Activated naive CD8-positive, alpha-beta T cell treated with anti-CD3 and anti-CD28 coated beads, Interleukin-2, amount 10 ng/mL, durations not matched to agents 7 days and 5 days (primary cell): ENCODE measurements around the gene CBLC. TPM values are rescaled to one million over a fixed set of nuclear protein-coding genes. Genes with fewer than 3 reads are reported as not detected.
A peak's percentile ranks its signal among the peaks of the same experiment; 100 is the strongest.
"Not testable (repeated sequence)": the region's sequence is repeated elsewhere in the genome, so short reads cannot be mapped to it uniquely, and the experiment has no call there.

Source experiments
- ATAC-seq: fragments of 150-1000 bp; cut with Tn5 transposase; one replicate; pipeline ENCODE4 v1.10.0; 2021; ENCODE audit warnings: low read depth, moderate library complexity
- POLR2A ChIA-PET: fragments of 350-600 bp; sonication (Branson Sonifier 250); formaldehyde crosslinking; loops from one replicate; lab custom pipeline; 2021; ENCODE audit warnings: antibody characterized with exemption; lab: Charles Lee
- DNase-seq: peaks from one replicate; pipeline ENCODE4 v3.0.0; 2021
- H3K27ac Mint-ChIP-seq: one replicate; pipeline ENCODE4 v1.8.0; 2022; ENCODE audit warnings: mild to moderate bottlenecking, mixed read lengths
- H3K27me3 Mint-ChIP-seq: one replicate; pipeline ENCODE4 v1.8.0; 2022; ENCODE audit warnings: mild to moderate bottlenecking, moderate library complexity, mixed read lengths
- H3K36me3 Mint-ChIP-seq: one replicate; pipeline ENCODE4 v1.8.0; 2021; ENCODE audit warnings: mild to moderate bottlenecking, mixed read lengths
- H3K4me1 Mint-ChIP-seq: one replicate; pipeline ENCODE4 v1.8.0; 2021; ENCODE audit warnings: mixed read lengths
- H3K4me3 Mint-ChIP-seq: one replicate; pipeline ENCODE4 v1.8.0; 2022; ENCODE audit warnings: mild to moderate bottlenecking, moderate library complexity, mixed read lengths
- H3K9me3 Mint-ChIP-seq: one replicate; pipeline ENCODE4 v1.8.0; 2021; ENCODE audit warnings: mixed read lengths
- total RNA-seq, 2 experiments: library from RNA; stranded (reverse); gene quantifications; one replicate each; pipeline ENCODE4 v1.2.3, GENCODE V29; 2021

The CBLC gene
- total RNA-seq, 2 experiments from 2014 or later, result not detected

- H3K36me3 Mint-ChIP-seq, result no peaks in the 10 kb centered on the region
- no peak for DNase-seq
- POLR2A ChIA-PET, result no interaction called here
- H3K27ac Mint-ChIP-seq, result peak overlapping the region; percentile 25
- no peak for ATAC-seq
- no peaks in the 10 kb centered on the region for H3K9me3 Mint-ChIP-seq
- H3K27me3 Mint-ChIP-seq, result no peaks in the 10 kb centered on the region
- peaks cover under 1% of the 10 kb centered on the region for H3K4me1 Mint-ChIP-seq
- H3K4me3 Mint-ChIP-seq, result no peak overlapping the region
Observed at GRCh38 chr19:44779150-44779549, 1.5 kb downstream of the CBLC start.

DNA sequence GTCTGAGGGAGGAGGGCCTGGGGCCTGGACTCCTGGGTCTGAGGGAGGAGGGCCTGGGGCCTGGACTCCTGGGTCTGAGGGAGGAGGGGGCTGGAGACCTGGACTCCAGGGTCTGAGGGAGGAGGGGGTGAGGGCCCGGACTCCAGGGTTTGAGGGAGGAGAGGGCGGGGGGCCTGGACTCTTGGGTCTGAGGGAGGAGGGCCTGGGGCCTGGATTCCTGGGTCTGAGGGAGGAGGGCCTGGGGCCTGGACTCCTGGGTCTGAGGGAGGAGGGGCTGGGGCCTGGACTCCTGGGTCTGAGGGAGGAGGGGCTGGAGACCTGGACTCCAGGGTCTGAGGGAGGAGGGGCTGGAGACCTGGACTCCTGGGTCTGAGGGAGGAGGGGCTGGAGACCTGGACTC is 4.0 kb downstream of the CBLC start:
- H3K27me3 Mint-ChIP-seq, H3K9me3 Mint-ChIP-seq, DNase-seq, H3K4me3 Mint-ChIP-seq, ATAC-seq, POLR2A ChIA-PET, H3K4me1 Mint-ChIP-seq, H3K27ac Mint-ChIP-seq, H3K36me3 Mint-ChIP-seq: not testable (repeated sequence)

GRCh38 chr19:44782729-44783128 is 5.0 kb downstream of the CBLC start:
- ATAC-seq, result no peak
- POLR2A ChIA-PET, result interaction anchor here (0.6 to 0.9 kb wide), 2 partner anchors 14 to 216 kb away, joined by 3 to 4 read pairs; no protein-coding TSS in a partner anchor
- H3K36me3 Mint-ChIP-seq, result no peaks in the 10 kb centered on the region

GRCh38 chr19:44783545-44783944 is 5.9 kb downstream of the CBLC start:
- no peak for DNase-seq
- no peaks in the 10 kb centered on the region for H3K27me3 Mint-ChIP-seq
- H3K9me3 Mint-ChIP-seq, result no peaks in the 10 kb centered on the region
- no peaks in the 10 kb centered on the region for H3K36me3 Mint-ChIP-seq
- POLR2A ChIA-PET, result interaction anchor here (0.9 kb wide), 1 partner anchor 13 kb away, joined by 3 read pairs; no protein-coding TSS in a partner anchor
- no peak overlapping the region for H3K27ac Mint-ChIP-seq
- ATAC-seq, result no peak
- H3K4me1 Mint-ChIP-seq, result peaks cover 7% of the 10 kb centered on the region
- no peak overlapping the region for H3K4me3 Mint-ChIP-seq

More at GRCh38 chr19:44782729-44783128, 5.0 kb downstream of the CBLC start:
- Mint-ChIP-seq H3K27me3 (no peaks in the 10 kb centered on the region), H3K27ac (no peak overlapping the region), H3K4me1 (peaks cover 7% of the 10 kb centered on the region), H3K4me3 (no peak overlapping the region), H3K9me3 (no peaks in the 10 kb centered on the region)
- DNase-seq, result no peak

DNA sequence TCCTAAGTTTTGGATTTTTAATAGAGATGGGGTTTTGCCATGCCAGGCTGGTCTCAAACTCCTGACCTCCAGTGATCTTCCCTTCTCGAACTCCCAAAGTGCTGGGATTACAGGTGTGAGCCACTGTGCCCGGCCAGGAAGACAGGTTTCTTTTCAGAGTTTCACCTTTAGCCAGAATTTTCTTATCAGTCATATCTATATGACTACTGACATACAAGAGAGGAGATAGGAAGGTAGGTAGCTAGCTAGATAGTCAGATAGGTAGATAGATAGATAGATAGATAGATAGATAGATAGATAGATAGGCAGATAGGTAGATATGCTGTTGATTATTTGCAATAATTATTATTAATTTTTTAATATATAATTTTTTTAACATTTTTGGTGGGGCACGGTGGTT is 7.6 kb downstream of the CBLC start:
- no peak for ATAC-seq
- Mint-ChIP-seq H3K4me1 (peaks cover 7% of the 10 kb centered on the region), H3K9me3 (no peaks in the 10 kb centered on the region), H3K27me3 (no peaks in the 10 kb centered on the region), H3K36me3 (no peaks in the 10 kb centered on the region), H3K27ac (no peak overlapping the region), H3K4me3 (no peak overlapping the region)
- POLR2A ChIA-PET, result no interaction called here
- no peak for DNase-seq

- DNase-seq, result no peak
- POLR2A ChIA-PET, result no interaction called here
- H3K4me3 Mint-ChIP-seq, result no peak overlapping the region
- H3K36me3 Mint-ChIP-seq, result no peaks in the 10 kb centered on the region
- H3K27ac Mint-ChIP-seq, result no peak overlapping the region
- peaks cover 7% of the 10 kb centered on the region for H3K4me1 Mint-ChIP-seq
- no peaks in the 10 kb centered on the region for H3K9me3 Mint-ChIP-seq
- no peaks in the 10 kb centered on the region for H3K27me3 Mint-ChIP-seq
- no peak for ATAC-seq
Observed at GRCh38 chr19:44785993-44786392, 8.3 kb downstream of the CBLC start.

DNA sequence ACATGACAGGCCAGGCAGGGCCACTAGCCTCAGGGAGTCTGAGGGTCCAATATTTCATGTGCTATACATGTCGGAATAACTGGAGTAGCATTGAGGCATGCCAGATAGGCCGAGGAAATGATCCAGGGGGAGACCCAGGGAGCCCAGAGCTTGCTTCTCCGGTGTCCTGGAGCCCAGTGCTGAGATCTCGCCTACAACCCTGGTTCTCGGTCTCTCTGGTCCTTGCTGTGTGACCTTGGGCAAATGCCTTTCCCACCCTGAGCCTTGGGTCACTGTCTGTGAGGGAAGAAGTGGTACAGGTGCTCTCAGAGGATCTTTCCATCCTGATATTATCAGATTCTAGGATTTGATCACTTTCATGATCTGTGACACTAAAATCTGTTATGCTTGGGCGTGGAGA is 11.3 kb downstream of the CBLC start:
- no peaks in the 10 kb centered on the region for H3K9me3 Mint-ChIP-seq
- H3K4me1 Mint-ChIP-seq, result peaks cover 7% of the 10 kb centered on the region
- POLR2A ChIA-PET, result no interaction called here
- no peak overlapping the region for H3K4me3 Mint-ChIP-seq
- ATAC-seq (no peak), DNase-seq (no peak)
- no peaks in the 10 kb centered on the region for H3K27me3 Mint-ChIP-seq
- H3K27ac Mint-ChIP-seq, result no peak overlapping the region
- H3K36me3 Mint-ChIP-seq, result no peaks in the 10 kb centered on the region

DNA sequence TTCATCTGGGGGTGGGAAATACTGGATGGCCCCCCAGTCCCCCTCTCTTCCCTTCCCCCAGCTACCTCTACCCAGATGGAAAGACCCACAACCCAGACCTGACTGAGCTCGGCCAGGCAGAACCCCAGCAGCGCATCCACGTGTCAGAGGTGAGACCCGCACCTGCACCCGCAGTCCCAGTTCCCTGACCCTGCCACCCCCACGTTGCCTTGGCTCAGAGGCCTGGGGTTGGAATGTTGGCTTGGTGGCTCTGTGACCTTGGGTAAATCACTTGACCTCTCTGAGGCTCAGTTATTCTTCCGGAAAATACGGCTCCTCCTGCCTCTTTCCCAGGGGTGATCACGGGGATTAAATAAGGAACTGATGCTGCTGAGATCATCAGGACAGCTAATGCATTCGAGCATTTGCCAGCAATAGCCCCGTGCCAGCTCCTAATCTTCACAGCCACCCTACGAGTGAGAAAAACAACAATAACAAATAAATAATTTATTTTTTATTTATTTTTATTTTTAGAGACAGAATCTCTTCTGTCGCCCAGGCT is 12.3 kb downstream of the CBLC start:
- no peaks in the 10 kb centered on the region for H3K36me3 Mint-ChIP-seq
- no peaks in the 10 kb centered on the region for H3K27me3 Mint-ChIP-seq
- H3K4me1 Mint-ChIP-seq, result no peaks in the 10 kb centered on the region
- POLR2A ChIA-PET, result no interaction called here
- no peaks in the 10 kb centered on the region for H3K9me3 Mint-ChIP-seq
- no peak overlapping the region for H3K4me3 Mint-ChIP-seq
- ATAC-seq (no peak), DNase-seq (no peak)
- H3K27ac Mint-ChIP-seq, result no peak overlapping the region

GRCh38 chr19:44792281-44792680 is 14.6 kb downstream of the CBLC start:
- ATAC-seq (no peak), DNase-seq (no peak)
- no peaks in the 10 kb centered on the region for H3K27me3 Mint-ChIP-seq
- no peaks in the 10 kb centered on the region for H3K9me3 Mint-ChIP-seq
- no peak overlapping the region for H3K27ac Mint-ChIP-seq
- H3K4me1 Mint-ChIP-seq, result peaks cover 13% of the 10 kb centered on the region
- H3K4me3 Mint-ChIP-seq, result no peak overlapping the region
- POLR2A ChIA-PET, result no interaction called here
- H3K36me3 Mint-ChIP-seq, result no peaks in the 10 kb centered on the region

GRCh38 chr19:44794610-44795009 is 16.9 kb downstream of the CBLC start:
- no peak for ATAC-seq
- H3K4me3 Mint-ChIP-seq, result no peak overlapping the region
- no peaks in the 10 kb centered on the region for H3K9me3 Mint-ChIP-seq

DNA sequence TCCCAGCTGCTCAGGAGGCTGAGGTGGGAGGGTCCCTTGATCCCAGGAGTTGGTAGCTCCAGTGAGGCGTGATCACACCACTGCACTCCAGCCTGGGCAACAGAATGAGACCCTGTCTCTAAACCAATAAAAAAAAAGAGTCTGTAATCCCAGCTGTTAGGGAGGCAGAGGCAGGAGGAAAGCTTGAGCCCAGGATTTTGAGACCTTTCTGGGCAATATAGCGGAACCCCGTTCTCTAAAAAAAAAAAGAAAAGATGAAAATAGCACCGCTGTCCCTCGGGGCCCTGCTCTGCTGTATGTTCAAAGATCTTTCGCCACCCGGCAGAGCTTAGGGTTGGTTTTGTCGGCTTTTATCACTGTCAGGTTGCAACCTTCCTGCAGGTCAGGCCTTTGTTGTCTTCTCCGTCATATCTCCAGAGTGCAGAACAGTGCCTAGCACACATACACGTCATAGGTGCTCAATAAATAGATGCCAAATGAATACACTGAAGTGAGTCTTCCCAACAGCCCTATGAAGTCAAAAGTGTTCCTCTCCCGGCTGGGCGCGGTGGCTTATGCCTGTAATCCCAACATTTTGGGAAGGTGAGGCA is 17.8 kb downstream of the CBLC start:
- H3K9me3 Mint-ChIP-seq, result no peaks in the 10 kb centered on the region
- no peaks in the 10 kb centered on the region for H3K27me3 Mint-ChIP-seq
- peaks cover 18% of the 10 kb centered on the region for H3K4me1 Mint-ChIP-seq
- no peak overlapping the region for H3K4me3 Mint-ChIP-seq
- H3K27ac Mint-ChIP-seq, result no peak overlapping the region
- H3K36me3 Mint-ChIP-seq, result no peaks in the 10 kb centered on the region
- POLR2A ChIA-PET, result no interaction called here
- DNase-seq (no peak), ATAC-seq (no peak)

More at GRCh38 chr19:44794610-44795009, 16.9 kb downstream of the CBLC start:
- no peak overlapping the region for H3K27ac Mint-ChIP-seq
- H3K4me1 Mint-ChIP-seq, result peaks cover 16% of the 10 kb centered on the region
- POLR2A ChIA-PET, result no interaction called here
- no peak for DNase-seq
- no peaks in the 10 kb centered on the region for H3K27me3 Mint-ChIP-seq
- H3K36me3 Mint-ChIP-seq, result no peaks in the 10 kb centered on the region

DNA sequence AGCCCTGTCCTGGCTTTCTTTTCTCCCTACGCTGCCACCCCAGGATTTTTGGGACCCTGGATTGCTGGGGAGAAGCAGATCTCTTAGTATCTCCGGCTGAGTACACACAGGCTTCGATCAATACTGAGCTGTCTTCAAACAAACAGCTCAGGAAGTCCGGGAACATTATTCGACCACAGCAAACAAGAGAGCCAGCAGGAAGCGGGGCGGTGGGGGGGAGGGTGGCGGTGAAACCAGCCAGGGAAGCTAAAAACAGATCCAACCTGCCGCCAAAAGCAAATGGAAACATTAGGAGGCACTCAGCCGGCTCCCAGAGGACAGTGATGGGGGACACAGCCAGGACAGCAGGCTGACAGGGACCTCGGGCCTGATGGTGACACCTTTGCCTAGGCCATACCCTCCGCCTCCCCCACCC is 19.0 kb downstream of the CBLC start:
- POLR2A ChIA-PET, result interaction anchor here (0.5 kb wide), 1 partner anchor 14 kb away, joined by 3 read pairs; no protein-coding TSS in a partner anchor
- Mint-ChIP-seq H3K9me3 (no peaks in the 10 kb centered on the region), H3K4me3 (peak overlapping the region; percentile 61), H3K36me3 (no peaks in the 10 kb centered on the region), H3K27me3 (no peaks in the 10 kb centered on the region), H3K4me1 (peaks cover 18% of the 10 kb centered on the region), H3K27ac (peak overlapping the region; percentile 83)
- ATAC-seq (no peak), DNase-seq (no peak)

DNA sequence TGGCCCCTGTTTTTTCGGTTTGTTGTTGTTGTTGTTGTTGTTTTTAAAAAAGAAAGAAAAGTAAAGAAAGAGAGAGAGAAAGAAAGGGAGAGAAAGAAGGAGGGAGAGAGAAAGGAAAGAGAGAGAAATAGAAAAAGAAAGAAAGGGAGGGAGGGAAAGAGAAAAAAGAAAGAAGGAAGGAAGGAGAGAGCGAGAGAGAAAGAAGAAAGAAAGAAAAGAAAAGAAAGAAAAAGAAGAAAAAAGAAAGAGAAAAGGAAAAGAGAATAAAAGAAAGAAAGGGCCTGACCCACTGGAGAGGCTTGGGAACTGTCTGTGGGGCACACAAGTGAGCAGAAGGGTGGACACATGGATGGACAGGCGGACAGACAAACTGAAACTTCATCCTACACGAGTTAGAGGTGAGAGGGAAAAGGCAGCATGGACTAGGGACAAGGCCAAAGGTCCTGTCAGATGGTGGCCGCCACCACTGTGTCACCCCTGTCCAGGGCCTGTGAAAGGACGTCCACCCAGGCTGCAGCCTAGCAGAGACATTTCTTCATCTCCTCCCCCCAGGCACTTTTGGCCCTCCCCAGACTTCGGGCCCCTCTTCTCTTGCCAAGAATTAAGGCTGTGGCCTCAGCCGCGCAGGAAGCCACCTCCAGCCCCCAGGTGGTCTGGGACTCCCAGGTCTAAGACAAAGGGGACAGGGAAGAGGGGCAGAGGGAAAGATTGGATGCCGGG is 22.1 kb downstream of the CBLC start:
- peak overlapping the region; percentile 37 for H3K4me3 Mint-ChIP-seq
- H3K27me3 Mint-ChIP-seq, result peaks cover 5% of the 10 kb centered on the region
- ATAC-seq (no peak), DNase-seq (no peak)
- no peak overlapping the region for H3K27ac Mint-ChIP-seq
- peaks cover 18% of the 10 kb centered on the region for H3K4me1 Mint-ChIP-seq
- H3K36me3 Mint-ChIP-seq, result no peaks in the 10 kb centered on the region
- H3K9me3 Mint-ChIP-seq, result no peaks in the 10 kb centered on the region
- POLR2A ChIA-PET, result no interaction called here

DNA sequence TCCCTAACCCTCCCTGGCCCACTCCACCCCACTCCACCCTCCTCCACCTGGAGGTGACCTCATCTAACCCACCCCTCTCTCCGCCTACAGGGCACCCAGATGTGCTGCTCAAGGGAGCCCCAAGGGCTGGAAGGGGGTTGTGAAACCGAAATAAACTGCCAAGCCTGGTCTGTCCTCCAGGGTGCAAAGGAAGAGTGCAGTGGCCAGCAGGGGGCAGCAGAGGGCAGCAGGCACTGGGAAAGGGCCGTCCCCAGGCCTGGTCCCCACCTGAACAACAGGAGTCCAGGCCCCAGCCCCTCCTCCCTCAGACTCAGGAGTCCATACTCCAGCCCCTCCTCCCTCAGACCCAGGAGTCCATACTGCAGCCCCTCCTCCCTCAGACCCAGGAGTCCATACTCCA is 22.8 kb downstream of the CBLC start:
- POLR2A ChIA-PET, result no interaction called here
- Mint-ChIP-seq H3K27ac (peak overlapping the region; percentile 61), H3K4me3 (no peak overlapping the region), H3K9me3 (no peaks in the 10 kb centered on the region), H3K4me1 (peaks cover 18% of the 10 kb centered on the region), H3K27me3 (peaks cover 5% of the 10 kb centered on the region), H3K36me3 (no peaks in the 10 kb centered on the region)
- ATAC-seq (peak; percentile 99), DNase-seq (peak; percentile 94)
